Astrocyte (in vitro differentiated cells and primary cell): Measurements from ENCODE around the gene ACP6.

Experiments used
- CTCF ChIP-seq: IDR thresholded peaks from 2 replicates; pipeline ENCODE4 v1.5.1; 2011; ENCODE audit warnings: low read depth, mild to moderate bottlenecking, inconsistent platforms, low read length, moderate library complexity; ENCODE audit not compliant: insufficient read depth
- EZH2 ChIP-seq: IDR thresholded peaks from 2 replicates; pipeline ENCODE4 v1.6.1; 2012; ENCODE audit warnings: mild to moderate bottlenecking, low read length, inconsistent platforms; ENCODE audit not compliant: insufficient read depth

GRCh38 chr1:147598621-147599361, 71.5 kb downstream of the ACP6 start:
- TF ChIP-seq CTCF (no peak), EZH2 (no peak)
